ENCODE measurements around the gene BICRAL. TPM values are rescaled to one million over a fixed set of nuclear protein-coding genes. Genes with fewer than 3 reads are reported as not detected.
A peak's percentile ranks its signal among the peaks of the same experiment; 100 is the strongest.

The BICRAL gene
- total and polyA plus RNA-seq, 2 of the 4 experiments (the other 2 are of a cell fraction), result 4.0 to 6.1 TPM

DNA sequence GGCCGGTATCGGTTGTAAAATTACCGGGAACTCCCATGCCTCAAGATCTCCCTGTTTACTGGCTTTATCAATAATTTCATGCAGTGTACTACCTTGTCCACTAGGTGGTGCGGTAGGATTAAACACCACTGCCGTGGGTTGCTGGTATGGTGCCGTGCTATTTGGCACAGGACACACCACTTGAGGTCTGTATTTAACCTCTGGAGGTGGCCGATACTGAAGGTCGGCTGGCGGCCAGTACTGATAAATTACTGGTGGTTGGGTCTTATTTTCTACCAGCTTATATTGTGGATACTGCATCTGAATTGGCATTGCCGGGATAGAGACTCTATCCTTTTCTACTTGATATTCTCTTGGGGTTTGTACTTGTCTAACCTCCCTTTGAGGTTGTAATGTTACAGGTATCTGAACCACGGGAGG, 119.7 kb downstream of the BICRAL start:
- POLR2A ChIA-PET (ENCODE audit: unreplicated experiment), result no interaction called here
- ATAC-seq (ENCODE audit: low read depth) (peak; percentile 99), DNase-seq (peak; percentile 80)
- Histone ChIP-seq H3K23ac (ENCODE audit: low read depth, low read length) (no peak overlapping the region), H3K18ac (ENCODE audit: low read depth, low read length) (no peak overlapping the region), H3K9me3 (ENCODE audit: control insufficient read depth, insufficient read depth, low read length) (no peaks in the 10 kb centered on the region), H2BK15ac (ENCODE audit: low read depth, low read length) (no peak overlapping the region), H3K14ac (replicated peaks; ENCODE audit: low read depth, low read length) (no peak overlapping the region), H4K8ac (ENCODE audit: low read depth in 2 of 2, low read length in 2 of 2) (no peak overlapping the region; a peak in 1 of 4 replicates), H3K4me1 (ENCODE audit: control insufficient read depth, insufficient read depth, low read length) (peaks cover 3% of the 10 kb centered on the region; the same call in 1 of the 2 replicates), H3K4ac (ENCODE audit: low read depth, low read length) (no peak overlapping the region), H2BK5ac (ENCODE audit: low read depth, low read length, poor library complexity, severe bottlenecking) (no peak overlapping the region), H3K9me1 (ENCODE audit: insufficient read depth, low read length) (no peaks in the 10 kb centered on the region), H3K4me3 (ENCODE audit: insufficient read depth, low read depth, low read length) (no peak overlapping the region), H4K5ac (ENCODE audit: low read depth, low read length) (no peak overlapping the region), H3K9ac (ENCODE audit: low read depth, low read length) (no peak overlapping the region), H4K91ac (ENCODE audit: insufficient read depth, low read depth, low read length) (no peak overlapping the region), H2BK20ac (ENCODE audit: low read depth, low read length) (no peak overlapping the region), H2AK5ac (ENCODE audit: low read depth, low read length) (no peak overlapping the region), H2AFZ (replicated peaks; ENCODE audit: low read length, poor library complexity) (peak overlapping the region; percentile 1), H2AK9ac (replicated peaks; ENCODE audit: low read depth, low read length, poor library complexity) (no peak overlapping the region), H3K36me3 (ENCODE audit: control insufficient read depth, insufficient read depth, low read length) (no peaks in the 10 kb centered on the region), H4K20me1 (ENCODE audit: insufficient read depth, low read length) (no peaks in the 10 kb centered on the region), H2BK120ac (ENCODE audit: low read depth, low read length) (no peak overlapping the region), H3K4me2 (ENCODE audit: low read depth, low read length) (0 out of 2 replicates have a peak overlapping the region, but pooled peaks have one; percentile 60), H3K79me1 (ENCODE audit: low read depth in 1 of 2, low read length in 2 of 2) (no peaks in the 10 kb centered on the region), H3K56ac (ENCODE audit: extremely low read depth, insufficient read depth, low read length) (no peak overlapping the region), H3K27ac (ENCODE audit: insufficient read depth, low read length) (no peak overlapping the region), H3K27me3 (ENCODE audit: control insufficient read depth, insufficient read depth, low read length) (no peaks in the 10 kb centered on the region)
- TF ChIP-seq, protein P1, sequence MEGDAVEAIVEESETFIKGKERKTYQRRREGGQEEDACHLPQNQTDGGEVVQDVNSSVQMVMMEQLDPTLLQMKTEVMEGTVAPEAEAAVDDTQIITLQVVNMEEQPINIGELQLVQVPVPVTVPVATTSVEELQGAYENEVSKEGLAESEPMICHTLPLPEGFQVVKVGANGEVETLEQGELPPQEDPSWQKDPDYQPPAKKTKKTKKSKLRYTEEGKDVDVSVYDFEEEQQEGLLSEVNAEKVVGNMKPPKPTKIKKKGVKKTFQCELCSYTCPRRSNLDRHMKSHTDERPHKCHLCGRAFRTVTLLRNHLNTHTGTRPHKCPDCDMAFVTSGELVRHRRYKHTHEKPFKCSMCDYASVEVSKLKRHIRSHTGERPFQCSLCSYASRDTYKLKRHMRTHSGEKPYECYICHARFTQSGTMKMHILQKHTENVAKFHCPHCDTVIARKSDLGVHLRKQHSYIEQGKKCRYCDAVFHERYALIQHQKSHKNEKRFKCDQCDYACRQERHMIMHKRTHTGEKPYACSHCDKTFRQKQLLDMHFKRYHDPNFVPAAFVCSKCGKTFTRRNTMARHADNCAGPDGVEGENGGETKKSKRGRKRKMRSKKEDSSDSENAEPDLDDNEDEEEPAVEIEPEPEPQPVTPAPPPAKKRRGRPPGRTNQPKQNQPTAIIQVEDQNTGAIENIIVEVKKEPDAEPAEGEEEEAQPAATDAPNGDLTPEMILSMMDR (conservative IDR thresholded peaks at IDR 0.05; ENCODE audit: low read depth, low read length), result peak; percentile 84
- TF ChIP-seq RCOR1 (IDR thresholded peaks at IDR 0.05; ENCODE audit: insufficient replicate concordance, low read length), result no peak
- peak; percentile 94 for TF ChIP-seq RAD21 (IDR thresholded peaks at IDR 0.05; ENCODE audit: low read length)
- TF ChIP-seq CEBPB (IDR thresholded peaks at IDR 0.05; ENCODE audit: low read depth, low read length), result no peak
- no peak for TF ChIP-seq FOS (IDR thresholded peaks at IDR 0.05; ENCODE audit: low read depth, low read length)
- TF ChIP-seq BHLHE40 (IDR thresholded peaks at IDR 0.05; ENCODE audit: low read depth, low read length), result no peak
- no peak for TF ChIP-seq MAFK (IDR thresholded peaks at IDR 0.05; ENCODE audit: low read depth, low read length)
- TF ChIP-seq POLR2A (IDR thresholded peaks at IDR 0.05; ENCODE audit: low read depth, low read length), result no peak
- TF ChIP-seq SMC3 (IDR thresholded peaks at IDR 0.05; ENCODE audit: low read depth, low read length), result peak; percentile 73
- in situ Hi-C loops (cut with MboI; ENCODE audit: low sequenced_read_pairs), result loop anchor here (10.0 kb wide), 1 partner anchor 243 kb away; no protein-coding TSS in a partner anchor
- CTCF ChIA-PET, result interaction anchor here (0.6 kb wide), 2 partner anchors 100 to 127 kb away, joined by 3 read pairs; no protein-coding TSS in a partner anchor
- WGBS, 2 experiments (ENCODE audit: extremely low coverage in 2 of 2, insufficient read length in 1 of 2), result 0% methylated on average over 1 of the region's 11 CpGs; no CpG with 5 or more reads in 1 of the 2 experiments
- no TSS peak for BruUV-seq (replicated peaks)
- dilution Hi-C loops (cut with HindIII; ENCODE audit: low sequenced_read_pairs, unreplicated experiment), result no loop called here
- intact Hi-C loops (cut with micrococcal nuclease), result loop anchor here (1.0 to 10.0 kb wide), 6 partner anchors 76 to 433 kb away; partner anchors contain the start of genes KLHDC3 and PEX6
